ENCODE measurements around the gene AP5S1.

- TF ChIP-seq CTCF (IDR thresholded peaks at IDR 0.05) = no peak
- no peak for TF ChIP-seq POLR2A (IDR thresholded peaks at IDR 0.05)
- no peak for TF ChIP-seq POLR2AphosphoS5 (IDR thresholded peaks at IDR 0.05; ENCODE audit: insufficient read depth in 1 of 2, low read depth in 1 of 2)
These were observed 25.5 kb upstream of the AP5S1 start for GRCh38 chr20:3794701-3795420.

Measured in vagina (tissue), 2 donors.